DND-41 (cell line): ENCODE data around the gene MAP3K9.

Experiments
- EZH2 ChIP-seq: IDR thresholded peaks from 3 replicates; pipeline ENCODE4 v1.6.1; 2012; ENCODE audit warnings: borderline replicate concordance, low read depth, mild to moderate bottlenecking, moderate library complexity, low read length, inconsistent platforms; ENCODE audit not compliant: severe bottlenecking
- TF ChIP-seq, protein P1 (sequence below): IDR thresholded peaks from 2 replicates; pipeline ENCODE4 v1.5.1; 2012; ENCODE audit warnings: borderline replicate concordance, low read length, moderate library complexity, mild to moderate bottlenecking; ENCODE audit not compliant: poor library complexity, severe bottlenecking; ENCODE audit errors: extremely low read depth

DNA sequence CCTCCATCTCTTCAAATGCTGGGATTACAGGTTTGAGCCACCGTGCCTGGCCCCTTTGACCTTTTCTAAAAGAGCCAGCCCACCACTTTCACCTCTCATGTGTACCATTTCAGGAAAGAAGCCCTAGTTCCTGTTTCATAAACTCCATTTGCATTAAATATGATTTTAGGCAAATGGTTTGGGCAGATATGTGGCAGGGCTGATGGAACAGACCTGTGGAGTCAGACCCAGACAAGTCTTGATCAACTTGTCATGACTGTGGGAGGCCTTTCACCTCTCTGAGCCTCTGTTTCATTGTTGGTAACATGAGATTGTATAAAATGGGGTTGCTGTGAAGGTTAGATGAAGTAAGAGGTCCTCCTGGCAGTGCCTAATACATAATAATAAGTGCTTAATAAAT, 5.2 kb upstream of the MAP3K9 start:
- no peak for TF ChIP-seq EZH2
- TF ChIP-seq, protein P1, sequence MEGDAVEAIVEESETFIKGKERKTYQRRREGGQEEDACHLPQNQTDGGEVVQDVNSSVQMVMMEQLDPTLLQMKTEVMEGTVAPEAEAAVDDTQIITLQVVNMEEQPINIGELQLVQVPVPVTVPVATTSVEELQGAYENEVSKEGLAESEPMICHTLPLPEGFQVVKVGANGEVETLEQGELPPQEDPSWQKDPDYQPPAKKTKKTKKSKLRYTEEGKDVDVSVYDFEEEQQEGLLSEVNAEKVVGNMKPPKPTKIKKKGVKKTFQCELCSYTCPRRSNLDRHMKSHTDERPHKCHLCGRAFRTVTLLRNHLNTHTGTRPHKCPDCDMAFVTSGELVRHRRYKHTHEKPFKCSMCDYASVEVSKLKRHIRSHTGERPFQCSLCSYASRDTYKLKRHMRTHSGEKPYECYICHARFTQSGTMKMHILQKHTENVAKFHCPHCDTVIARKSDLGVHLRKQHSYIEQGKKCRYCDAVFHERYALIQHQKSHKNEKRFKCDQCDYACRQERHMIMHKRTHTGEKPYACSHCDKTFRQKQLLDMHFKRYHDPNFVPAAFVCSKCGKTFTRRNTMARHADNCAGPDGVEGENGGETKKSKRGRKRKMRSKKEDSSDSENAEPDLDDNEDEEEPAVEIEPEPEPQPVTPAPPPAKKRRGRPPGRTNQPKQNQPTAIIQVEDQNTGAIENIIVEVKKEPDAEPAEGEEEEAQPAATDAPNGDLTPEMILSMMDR: no peak
